Left kidney (tissue), 2 donors: ENCODE results near the gene PRMT5. TPM values are rescaled to one million over a fixed set of nuclear protein-coding genes. Genes with fewer than 3 reads are reported as not detected.
"Not testable (repeated sequence)": the region's sequence is repeated elsewhere in the genome, so short reads cannot be mapped to it uniquely, and the experiment has no call there.

ENCODE experiments used
- DNase-seq: peaks from one replicate; pipeline ENCODE4 v3.0.0-alpha.2; 2013
- polyA plus RNA-seq: library from polyadenylated mRNA; unstranded; fragments of 120-200 nt; gene quantifications from one replicate; pipeline ENCODE4 v1.2.1, GENCODE V29; 2013; ENCODE audit not compliant: insufficient read length

The PRMT5 gene
- polyA plus RNA-seq, 1 donor: 185 TPM

- DNase-seq: no peak
These were observed 10.5 kb upstream of the PRMT5 start for GRCh38 chr14:22939684-22940083.

- DNase-seq: no peak
These were observed 6.0 kb upstream of the PRMT5 start for GRCh38 chr14:22935156-22935555.

- DNase-seq: peak; percentile 7
These were observed 3.0 kb upstream of the PRMT5 start for GRCh38 chr14:22932146-22932545.

GRCh38 chr14:22929961-22930364 lies 787 bp upstream of the PRMT5 start:
- no peak for DNase-seq

- DNase-seq: no peak
These were observed 706 bp downstream of the PRMT5 start for GRCh38 chr14:22928237-22929103.

- DNase-seq: no peak
These were observed 2.9 kb downstream of the PRMT5 start for GRCh38 chr14:22926316-22926715.

- DNase-seq: no peak
These were observed 3.7 kb downstream of the PRMT5 start for GRCh38 chr14:22925513-22925912.

- DNase-seq: no peak
These were observed 5.4 kb downstream of the PRMT5 start for GRCh38 chr14:22923746-22924145.

- no peak for DNase-seq
These were observed 6.9 kb downstream of the PRMT5 start for GRCh38 chr14:22922294-22922693.

GRCh38 chr14:22920697-22921096 lies 8.5 kb downstream of the PRMT5 start:
- no peak for DNase-seq

- no peak for DNase-seq
These were observed 9.6 kb downstream of the PRMT5 start for GRCh38 chr14:22919601-22919921.

GRCh38 chr14:22918804-22919600 lies 10.2 kb downstream of the PRMT5 start, which contains the start of gene RBM23:
RBM23 (minus strand) TSS chr14:22919149.
- peak; percentile 100 for DNase-seq

GRCh38 chr14:22915886-22916521 lies 13.2 kb downstream of the PRMT5 start:
- no peak for DNase-seq

- DNase-seq: not testable (repeated sequence)
These were observed 14.3 kb downstream of the PRMT5 start for GRCh38 chr14:22914836-22915235.

GRCh38 chr14:22910916-22911315 lies 18.3 kb downstream of the PRMT5 start:
- no peak for DNase-seq

GRCh38 chr14:22908601-22909000 lies 20.6 kb downstream of the PRMT5 start:
- DNase-seq: no peak

- no peak for DNase-seq
These were observed 21.7 kb downstream of the PRMT5 start for GRCh38 chr14:22907429-22907828.

GRCh38 chr14:22906073-22906472 lies 23.1 kb downstream of the PRMT5 start:
- no peak for DNase-seq

- no peak for DNase-seq
These were observed 23.5 kb downstream of the PRMT5 start for GRCh38 chr14:22905627-22906026.

- DNase-seq: no peak
These were observed 25.5 kb downstream of the PRMT5 start for GRCh38 chr14:22903742-22904087.

- no peak for DNase-seq
These were observed 27.4 kb downstream of the PRMT5 start for GRCh38 chr14:22901799-22902198.

GRCh38 chr14:22900081-22900799 lies 28.9 kb downstream of the PRMT5 start:
- DNase-seq: peak; percentile 47
